Endometrial microvascular endothelial cells (primary cell): Measurements from ENCODE around the gene PYHIN1. TPM values are rescaled to one million over a fixed set of nuclear protein-coding genes. Genes with fewer than 3 reads are reported as not detected.
"Not testable (repeated sequence)": the region's sequence is repeated elsewhere in the genome, so short reads cannot be mapped to it uniquely, and the experiment has no call there.

Experiments
- in situ Hi-C: cut with HindIII; loops from 2 replicates; pipeline ENCODE4 v1.10.0; 2017; ENCODE audit warnings: low sequenced_read_pairs, low pct_unique_long_range_greater_than_20kb; ENCODE audit errors: inconsistent ontology term
- total RNA-seq: library from RNA; depleted of rRNA; stranded (reverse); fragments of >200 nt; gene quantifications from one replicate; pipeline ENCODE4 v1.2.3, GENCODE V29; 2015; ENCODE audit errors: inconsistent ontology term

Gene PYHIN1
- total RNA-seq, 1 donor from 2014 or later = not detected

DNA sequence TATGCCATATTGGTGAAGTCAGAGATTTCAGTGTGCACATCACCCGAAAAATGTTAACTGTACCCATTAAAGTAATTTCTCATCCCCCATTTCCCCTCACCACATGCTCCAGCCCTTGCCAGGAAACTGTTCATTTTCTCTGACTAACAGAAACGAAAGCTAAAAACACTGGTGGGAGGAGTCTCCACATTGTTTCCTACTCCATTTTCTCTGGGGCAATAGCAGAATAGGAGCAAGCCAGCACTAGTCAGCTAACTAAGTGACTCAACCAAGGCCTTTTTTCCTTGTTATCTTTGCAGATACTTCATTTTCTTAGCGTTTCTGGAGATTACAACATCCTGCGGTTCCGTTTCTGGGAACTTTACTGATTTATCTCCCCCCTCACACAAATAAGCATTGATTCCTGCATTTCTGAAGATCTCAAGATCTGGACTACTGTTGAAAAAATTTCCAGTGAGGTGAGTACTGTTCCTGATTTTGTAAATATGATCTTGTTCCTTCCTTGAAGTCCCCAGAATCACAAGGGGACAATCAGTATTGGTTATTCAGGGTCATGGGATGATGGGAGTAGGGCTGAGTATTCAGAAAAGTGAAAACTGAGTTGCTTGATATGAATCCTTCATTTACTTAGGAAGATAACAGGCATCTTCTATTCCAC lies 78.5 kb downstream of the PYHIN1 start, which contains the start of gene IFI16:
TSS of gene IFI16 (plus strand) at position 204 of the 658 bp plus-strand sequence. CDS start 4,774 bp downstream, outside the sequence.
- in situ Hi-C loops = no loop called here

- in situ Hi-C loops = no loop called here
Measured at GRCh38 chr1:159010391-159010790, 79.0 kb downstream of the PYHIN1 start.

DNA sequence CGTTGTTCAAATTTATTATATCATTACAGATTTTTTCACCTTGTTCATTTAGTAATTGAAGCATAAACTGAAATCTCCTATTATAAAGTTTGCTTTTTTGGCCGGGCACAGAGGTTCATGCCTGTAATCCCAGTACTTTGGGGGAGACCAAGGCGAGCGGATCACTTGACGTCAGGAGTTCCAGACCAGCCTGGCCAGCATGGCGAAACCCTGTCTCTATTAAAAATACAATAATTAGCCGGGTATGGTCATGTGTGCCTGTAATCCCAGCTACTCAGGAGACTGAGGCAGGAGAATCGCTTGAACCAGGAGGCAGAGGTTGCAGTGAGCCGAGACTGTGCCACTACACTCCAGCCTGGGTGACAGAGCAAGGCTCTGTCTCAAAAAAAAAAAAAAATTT lies 79.6 kb downstream of the PYHIN1 start:
- in situ Hi-C loops = not testable (repeated sequence)

GRCh38 chr1:159011751-159012150 lies 80.4 kb downstream of the PYHIN1 start:
- in situ Hi-C loops = no loop called here

GRCh38 chr1:159012495-159012894 lies 81.1 kb downstream of the PYHIN1 start:
- in situ Hi-C loops = no loop called here

- in situ Hi-C loops = no loop called here
Measured at GRCh38 chr1:159014003-159014571, 82.7 kb downstream of the PYHIN1 start.

DNA sequence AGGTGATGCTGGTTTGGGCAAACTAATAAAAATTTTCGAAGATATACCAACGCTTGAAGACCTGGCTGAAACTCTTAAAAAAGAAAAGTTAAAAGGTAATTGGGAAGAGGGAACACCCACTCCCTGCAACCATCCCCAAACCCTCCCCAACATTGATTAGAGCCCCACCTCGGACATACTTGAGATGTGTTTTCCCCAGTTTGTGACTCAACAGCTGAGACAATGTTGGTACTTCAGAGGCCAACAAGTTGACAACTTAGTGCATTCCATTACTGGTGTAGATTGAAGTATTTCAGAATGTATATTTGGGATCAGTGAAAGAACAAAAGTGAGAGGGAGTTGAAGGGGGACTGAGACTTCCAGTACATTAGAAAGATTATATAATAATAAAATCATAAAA lies 83.5 kb downstream of the PYHIN1 start:
- in situ Hi-C loops = no loop called here

DNA sequence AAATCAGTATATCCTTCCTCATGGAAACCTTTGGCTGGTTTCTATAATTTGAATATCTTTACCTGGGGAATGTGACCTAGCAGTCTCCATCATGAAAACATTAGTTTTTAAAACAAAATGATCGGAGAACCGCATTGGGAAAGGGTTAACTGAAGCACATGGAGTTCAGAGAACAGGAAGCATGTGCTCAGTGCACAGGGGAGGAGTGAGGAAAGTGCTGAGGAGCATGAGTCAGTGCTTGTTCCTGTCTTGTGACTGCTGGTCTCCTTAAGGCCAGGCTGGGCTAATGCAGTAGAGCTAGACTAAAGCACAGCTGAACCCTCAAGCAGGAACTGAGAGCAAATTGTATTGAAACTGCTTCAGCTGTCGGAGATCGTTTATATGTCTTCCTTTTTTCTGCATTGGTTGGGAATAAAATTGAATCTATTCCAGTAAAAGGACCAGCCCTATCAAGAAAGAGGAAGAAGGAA lies 84.1 kb downstream of the PYHIN1 start:
- in situ Hi-C loops = no loop called here

DNA sequence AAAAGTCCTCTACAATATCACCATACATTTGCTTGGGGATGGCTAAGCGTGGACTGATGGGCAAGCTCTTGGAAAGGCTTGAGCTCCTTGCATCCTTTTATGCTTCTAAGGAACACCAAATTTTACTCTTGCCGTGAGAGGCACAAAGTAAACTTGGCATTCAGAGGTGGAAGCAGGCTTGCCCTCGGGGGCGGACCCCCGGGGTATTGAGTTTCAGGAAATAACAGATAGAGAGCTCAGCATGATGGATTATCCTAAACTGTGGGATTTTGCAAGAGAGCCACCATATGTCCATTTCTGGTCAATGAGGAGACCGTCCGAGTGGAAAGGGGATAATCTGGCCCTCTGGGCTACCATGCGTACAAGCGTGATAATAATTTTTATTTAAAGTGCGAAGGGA lies 92.4 kb downstream of the PYHIN1 start:
- in situ Hi-C loops = no loop called here

DNA sequence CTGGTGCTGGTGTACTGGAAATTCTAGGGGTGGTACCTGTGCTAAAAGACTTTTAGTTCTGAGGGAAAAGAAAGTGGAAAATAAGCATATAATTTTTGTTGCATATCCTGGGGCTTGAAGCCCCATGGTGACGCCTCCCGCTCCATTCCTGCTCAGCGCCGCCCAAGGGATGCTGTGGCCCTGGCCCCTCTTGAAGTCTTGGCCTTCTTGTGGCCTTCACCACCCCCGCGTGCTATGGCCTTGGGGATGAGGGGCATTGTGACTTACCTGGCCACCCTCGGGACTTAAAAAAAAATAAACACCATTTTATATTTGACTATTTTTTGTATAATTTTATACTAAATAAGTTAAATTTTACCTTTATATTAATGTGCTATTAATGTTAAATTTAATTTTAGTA lies 93.7 kb downstream of the PYHIN1 start:
- in situ Hi-C loops = no loop called here

Other genes starting within 250 kb of the PYHIN1 start
- not detected for gene SPTA1, start 244.8 kb upstream of the PYHIN1 start, total RNA-seq
- gene OR6K2, start 230.9 kb upstream of the PYHIN1 start, total RNA-seq = not detected
- gene OR6K3, start 210.8 kb upstream of the PYHIN1 start, total RNA-seq = not detected
- gene OR6K6, start 176.8 kb upstream of the PYHIN1 start, total RNA-seq = not detected
- not detected for gene OR6N1, start 159.4 kb upstream of the PYHIN1 start, total RNA-seq
- gene OR6N2, start 150.3 kb upstream of the PYHIN1 start, total RNA-seq = not detected
- not detected for gene MNDA, start 100.2 kb upstream of the PYHIN1 start, total RNA-seq
- gene IFI16, start 78.4 kb downstream of the PYHIN1 start, total RNA-seq = 141 TPM
- gene AIM2, start 145.2 kb downstream of the PYHIN1 start, total RNA-seq = not detected
- gene CADM3, start 240.1 kb downstream of the PYHIN1 start, total RNA-seq = 1.2 TPM